ENCODE results near the gene TRAPPC2.

Gene TRAPPC2

GRCh38 chrX:13702111-13702789 lies 32.2 kb downstream of the TRAPPC2 start:
- no peak overlapping the region for H3K27ac ChIP-seq
- no peak for DNase-seq (ENCODE audit: low read depth, low spot score)

DNA sequence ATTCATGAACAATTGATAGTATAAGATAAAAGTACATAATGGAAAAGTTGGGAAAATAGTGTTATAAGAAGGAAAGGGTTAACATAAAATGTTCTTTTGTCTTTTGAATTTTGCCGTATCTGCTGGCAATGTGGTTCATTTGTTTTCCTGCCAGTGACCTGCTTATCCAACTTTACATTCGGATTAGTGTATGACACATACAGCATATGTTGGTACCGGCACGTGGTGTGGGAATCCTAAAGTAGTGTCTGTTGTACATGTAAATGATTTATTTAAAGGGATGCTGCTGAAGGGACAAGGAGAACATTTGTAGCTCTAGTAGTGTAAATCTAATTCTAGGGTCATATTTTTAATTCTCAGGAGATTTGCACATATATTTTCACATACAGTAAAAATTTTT lies 34.0 kb downstream of the TRAPPC2 start:
- no peak overlapping the region for H3K27ac ChIP-seq
- DNase-seq (ENCODE audit: low read depth, low spot score): no peak

GRCh38 chrX:13699183-13699826 lies 35.1 kb downstream of the TRAPPC2 start:
- H3K27ac ChIP-seq: peak overlapping the region; percentile 32
- DNase-seq (ENCODE audit: low read depth, low spot score): no peak

DNA sequence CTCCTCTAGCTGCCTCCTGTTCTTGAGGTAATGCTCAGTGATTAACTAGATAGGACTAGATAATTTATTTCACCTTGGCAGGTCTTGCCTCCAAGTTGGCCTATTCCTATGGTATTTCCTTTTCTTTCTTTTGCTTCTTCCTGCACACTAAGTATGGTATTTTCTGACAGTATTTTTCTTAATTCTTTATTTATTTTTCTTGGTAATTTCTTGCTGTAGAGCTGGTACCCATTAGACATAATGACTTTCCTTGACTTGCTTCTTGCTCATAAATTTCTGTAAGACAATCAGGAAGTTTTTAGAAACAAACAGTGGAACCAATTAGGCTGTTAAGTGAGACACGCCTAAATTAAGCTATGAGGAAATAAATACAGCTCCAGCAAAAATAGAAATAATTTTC lies 36.0 kb downstream of the TRAPPC2 start:
- H3K27ac ChIP-seq: peak overlapping the region; percentile 32
- DNase-seq (ENCODE audit: low read depth, low spot score): no peak

DNA sequence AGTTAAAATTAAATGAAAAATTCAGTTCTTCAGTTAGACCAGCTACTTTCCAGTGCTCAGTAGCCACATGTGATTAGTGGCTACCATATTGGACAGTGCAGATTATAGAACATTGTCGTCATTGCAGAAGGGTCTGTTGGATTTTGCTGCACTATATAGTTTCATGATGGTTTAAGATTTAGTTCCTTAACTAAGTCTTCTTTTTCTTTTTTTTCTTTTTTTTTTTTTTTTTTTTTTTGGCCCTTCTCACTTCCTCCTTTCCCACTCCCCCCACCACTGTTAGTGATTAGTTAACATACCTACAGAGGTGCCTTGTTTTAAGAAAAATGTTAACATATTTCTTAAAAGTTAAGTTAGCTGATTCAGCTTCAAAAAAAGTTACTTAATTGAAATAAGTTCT lies 36.4 kb downstream of the TRAPPC2 start:
- DNase-seq (ENCODE audit: low read depth, low spot score): no peak
- peak overlapping the region; percentile 32 for H3K27ac ChIP-seq

DNA sequence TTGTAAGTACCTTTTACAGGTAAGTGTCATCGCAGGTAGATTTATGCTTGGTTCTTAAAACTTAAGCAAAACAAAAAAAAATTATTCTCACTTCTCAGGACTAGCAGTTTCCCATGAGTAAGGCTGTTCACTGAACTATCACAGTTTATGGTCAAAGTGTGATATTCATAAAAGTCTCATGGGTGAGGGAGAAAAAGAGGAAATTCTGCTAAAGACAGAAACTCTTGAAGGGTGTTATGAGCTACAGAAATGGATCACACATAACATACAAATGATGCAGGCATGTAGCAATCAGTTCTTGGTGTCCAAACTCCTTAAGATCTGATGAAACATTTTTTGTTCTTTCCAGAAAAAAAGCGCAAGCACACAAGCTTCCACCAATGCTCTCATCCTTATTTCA lies 37.0 kb downstream of the TRAPPC2 start:
- peak overlapping the region; percentile 32 for H3K27ac ChIP-seq
- no peak for DNase-seq (ENCODE audit: low read depth, low spot score)

- no peak overlapping the region for H3K27ac ChIP-seq
- no peak for DNase-seq (ENCODE audit: low read depth, low spot score)
Measured at GRCh38 chrX:13695601-13696115, 38.8 kb downstream of the TRAPPC2 start.

GRCh38 chrX:13694983-13695382 lies 39.4 kb downstream of the TRAPPC2 start:
- no peak overlapping the region for H3K27ac ChIP-seq
- DNase-seq (ENCODE audit: low read depth, low spot score): no peak

DNA sequence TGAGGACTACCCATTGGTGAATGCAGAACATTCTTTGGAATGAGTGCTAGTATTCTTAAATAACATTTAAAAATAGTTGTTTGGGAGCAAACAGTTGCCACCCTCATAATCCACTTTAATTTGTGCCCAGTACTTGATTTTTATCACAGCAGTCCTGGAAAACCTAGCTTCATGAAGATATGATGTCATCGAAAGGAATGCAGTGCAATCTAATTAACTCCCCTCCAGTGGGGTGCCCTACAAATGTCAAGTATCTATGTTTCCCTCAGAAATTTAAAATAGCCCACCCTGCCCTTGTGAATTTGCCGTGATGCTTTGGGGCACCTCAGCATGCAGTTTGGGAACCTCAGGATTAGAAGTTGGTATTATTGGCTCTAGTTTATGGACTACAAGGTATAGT lies 40.1 kb downstream of the TRAPPC2 start:
- no peak for DNase-seq (ENCODE audit: low read depth, low spot score)
- H3K27ac ChIP-seq: peak overlapping the region; percentile 85

DNA sequence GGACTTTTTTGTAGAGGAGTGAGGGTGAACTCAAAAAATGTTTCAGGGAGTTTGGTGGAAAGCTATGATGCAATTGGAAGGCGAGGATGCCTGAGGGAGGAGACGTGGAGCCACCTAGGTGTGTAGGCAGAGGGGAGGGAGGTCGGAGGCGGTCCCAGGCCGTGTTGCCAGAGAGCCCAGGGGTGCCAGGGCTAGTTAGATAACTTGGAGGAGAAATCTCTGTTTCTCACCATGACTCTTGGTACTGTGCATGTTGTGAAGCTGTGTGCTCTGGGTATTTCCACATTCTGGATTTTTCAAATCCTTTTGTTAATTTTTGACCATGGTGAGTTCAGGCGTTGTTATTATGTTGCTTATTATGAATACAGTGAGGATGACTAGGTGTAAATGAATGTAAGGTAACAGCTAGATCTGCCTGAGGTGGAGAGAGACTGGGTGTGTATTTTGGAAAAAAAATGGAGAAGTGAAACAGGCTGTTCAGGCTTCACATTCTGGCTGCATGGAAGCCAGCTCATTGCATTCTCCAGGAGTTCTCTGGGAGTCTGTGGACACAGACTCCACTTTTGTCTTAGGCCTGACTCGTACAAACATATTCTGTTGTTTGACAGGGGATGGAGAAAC lies 41.0 kb downstream of the TRAPPC2 start:
- H3K27ac ChIP-seq: peak overlapping the region; percentile 85
- no peak for DNase-seq (ENCODE audit: low read depth, low spot score)

DNA sequence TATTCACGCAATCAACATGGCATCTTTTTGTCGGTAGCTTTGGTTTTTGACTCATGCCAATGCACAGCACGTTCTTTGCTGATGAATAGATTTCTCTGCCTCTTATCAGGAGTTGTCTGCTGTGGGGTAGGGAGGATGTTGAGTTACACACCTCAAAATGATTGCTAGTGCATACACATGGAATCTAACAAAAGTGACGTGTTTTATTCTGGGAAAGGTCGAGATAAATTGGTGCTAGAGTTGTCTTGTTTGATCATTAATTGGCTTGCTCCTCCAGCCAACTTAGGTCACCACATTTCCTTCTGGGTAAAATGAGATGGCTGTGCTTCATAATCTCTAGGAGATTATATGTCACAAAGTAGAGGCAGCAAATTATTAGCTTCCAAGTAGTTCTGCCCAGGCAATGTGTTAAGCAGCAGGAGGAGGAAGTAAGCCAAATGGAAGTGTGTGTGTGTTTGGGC lies 41.6 kb downstream of the TRAPPC2 start:
- peak overlapping the region; percentile 85 for H3K27ac ChIP-seq
- DNase-seq (ENCODE audit: low read depth, low spot score): no peak

DNA sequence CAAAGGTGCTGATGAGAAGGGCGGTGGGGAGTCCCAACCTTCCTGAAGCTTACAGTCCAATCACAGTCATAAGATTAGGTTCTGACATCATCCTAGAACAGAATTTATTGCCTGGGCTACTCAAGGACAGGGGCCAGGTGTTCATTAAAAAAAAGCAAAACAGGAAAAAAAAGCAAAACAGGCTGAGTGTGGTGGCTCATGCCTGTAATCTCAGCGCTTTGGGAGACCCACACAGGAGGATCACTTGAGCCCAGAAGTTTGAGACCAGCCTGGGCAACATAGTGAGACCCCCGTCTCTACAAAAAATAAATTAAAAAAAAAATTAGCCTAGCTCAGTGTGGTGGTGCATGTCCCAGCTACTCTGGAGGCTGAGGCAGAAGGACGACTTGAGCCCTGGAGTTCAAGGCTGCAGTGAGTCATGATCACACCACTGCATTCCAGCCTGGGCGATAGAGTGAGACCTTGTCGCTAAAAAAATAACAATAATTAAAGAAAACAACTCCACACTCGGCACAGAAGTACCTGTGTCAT lies 42.5 kb downstream of the TRAPPC2 start:
- H3K27ac ChIP-seq: peak overlapping the region; percentile 85
- no peak for DNase-seq (ENCODE audit: low read depth, low spot score)

GRCh38 chrX:13690836-13691235 lies 43.6 kb downstream of the TRAPPC2 start:
- no peak for DNase-seq (ENCODE audit: low read depth, low spot score)
- peak overlapping the region; percentile 85 for H3K27ac ChIP-seq

GRCh38 chrX:13689741-13690211 lies 44.6 kb downstream of the TRAPPC2 start:
- no peak for DNase-seq (ENCODE audit: low read depth, low spot score)

DNA sequence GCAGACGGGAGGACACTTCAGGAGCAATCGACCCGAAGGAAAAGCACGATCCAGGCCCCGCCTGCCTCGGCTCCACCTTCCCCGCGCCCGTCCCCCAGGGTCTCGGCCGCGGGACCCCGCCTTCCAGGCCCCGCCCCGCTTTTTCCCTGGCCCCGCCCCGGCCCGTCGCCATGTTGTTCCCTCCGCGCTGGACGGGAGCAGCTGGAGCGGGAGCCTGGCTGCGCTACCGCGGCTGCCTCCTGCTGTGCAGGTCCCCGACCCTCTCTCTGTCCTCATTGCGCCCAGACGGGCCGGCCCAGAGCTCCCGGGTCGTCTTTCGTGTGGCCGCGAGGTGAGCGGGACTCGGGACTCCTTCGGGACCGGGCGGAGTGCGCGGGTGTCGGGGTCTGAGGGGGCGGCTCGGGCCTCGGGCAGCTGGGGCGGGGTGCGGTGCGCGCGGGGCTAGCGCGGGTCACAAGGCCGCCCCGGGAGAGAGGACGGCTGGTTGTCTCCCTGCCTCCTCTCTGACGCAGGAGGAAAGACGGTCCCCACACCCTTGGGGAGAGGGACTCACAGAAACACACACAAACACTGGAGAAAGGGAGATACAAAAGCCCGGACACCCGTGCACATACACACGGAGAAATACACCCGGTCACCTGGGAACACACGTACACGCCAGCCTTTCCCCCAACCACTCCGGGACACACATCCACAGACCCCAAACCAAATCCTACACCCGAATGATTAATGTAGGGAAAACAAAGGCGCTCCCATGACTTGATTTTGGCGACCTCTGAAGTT lies 45.3 kb downstream of the TRAPPC2 start, which contains the start of gene RAB9A:
TSS of gene RAB9A (plus strand) at position 171 of the 783 bp plus-strand sequence. CDS start 19,619 bp downstream, outside the sequence.
- peak within 1 kb of the TSS; percentile 85 for H3K27ac ChIP-seq
- no peak for DNase-seq (ENCODE audit: low read depth, low spot score)

More at GRCh38 chrX:13689741-13690211, 44.6 kb downstream of the TRAPPC2 start:
- peak overlapping the region; percentile 85 for H3K27ac ChIP-seq

DNA sequence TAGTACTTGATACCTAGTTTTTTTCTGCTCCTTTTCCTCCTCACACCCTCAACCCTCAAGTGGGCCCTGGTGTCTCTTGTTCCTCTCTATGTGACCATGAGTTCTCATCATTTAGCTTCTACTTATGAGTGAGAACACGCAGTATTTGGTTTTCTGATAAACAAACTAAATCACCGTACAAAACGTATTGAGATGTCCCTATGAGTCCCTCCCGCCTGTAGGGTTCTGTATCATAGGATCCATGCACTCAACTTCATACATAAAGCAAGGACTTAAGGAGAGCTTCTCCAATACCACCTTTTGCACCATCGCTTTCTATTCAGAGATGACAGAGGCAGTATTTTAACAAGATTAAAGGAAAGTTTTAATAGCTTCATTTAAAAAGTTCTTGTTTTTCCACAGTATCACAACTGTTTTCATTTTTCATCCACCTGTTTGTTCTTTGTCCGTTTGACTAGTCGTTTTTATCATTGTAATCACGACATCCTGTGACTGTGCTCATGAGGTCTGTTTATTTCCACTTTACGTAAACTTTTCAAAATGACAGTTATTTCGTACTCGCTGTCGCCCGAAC lies 45.9 kb downstream of the TRAPPC2 start:
- no peak for DNase-seq (ENCODE audit: low read depth, low spot score)
- peak overlapping the region; percentile 85 for H3K27ac ChIP-seq

GRCh38 chrX:13687203-13687602 lies 47.2 kb downstream of the TRAPPC2 start:
- DNase-seq (ENCODE audit: low read depth, low spot score): no peak
- no peak overlapping the region for H3K27ac ChIP-seq

- DNase-seq (ENCODE audit: low read depth, low spot score): no peak
- H3K27ac ChIP-seq: peak overlapping the region; percentile 12
Measured at GRCh38 chrX:13685126-13685763, 49.2 kb downstream of the TRAPPC2 start.

GRCh38 chrX:13684361-13684760 lies 50.1 kb downstream of the TRAPPC2 start:
- DNase-seq (ENCODE audit: low read depth, low spot score): no peak
- no peak overlapping the region for H3K27ac ChIP-seq
